HG02678 (cell line): ENCODE results near the gene MUC5B.

Experiments used
- ATAC-seq: cut with Tn5 transposase; IDR thresholded peaks from one replicate; pipeline ENCODE4 v1.9.1; 2021; ENCODE audit warnings: mild to moderate bottlenecking, moderate library complexity; ENCODE audit not compliant: unreplicated experiment

Gene MUC5B

GRCh38 chr11:1307163-1307870 is 84.5 kb downstream of the MUC5B start:
- ATAC-seq, result no peak

GRCh38 chr11:1307998-1308742 is 85.3 kb downstream of the MUC5B start:
- ATAC-seq, result no peak

- peak; percentile 56 for ATAC-seq
These were observed 86.1 kb downstream of the MUC5B start for GRCh38 chr11:1308743-1309497.

GRCh38 chr11:1309498-1310317 is 86.8 kb downstream of the MUC5B start, which contains the start of gene TOLLIP:
TOLLIP (minus strand) TSS chr11:1309632; CDS start chr11:1309498, 134 bp downstream.
- peak; percentile 74 for ATAC-seq

GRCh38 chr11:1310318-1310687 is 87.4 kb downstream of the MUC5B start:
- no peak for ATAC-seq

- ATAC-seq, result no peak
These were observed 88.1 kb downstream of the MUC5B start for GRCh38 chr11:1310772-1311468.
